ENCODE measurements around the gene TEX26. TPM values are rescaled to one million over a fixed set of nuclear protein-coding genes. Genes with fewer than 3 reads are reported as not detected.

Gene TEX26
- total and polyA plus RNA-seq, 8 donors: 0.17 to 0.42 (median 0.34) TPM; not detected in 4

DNA sequence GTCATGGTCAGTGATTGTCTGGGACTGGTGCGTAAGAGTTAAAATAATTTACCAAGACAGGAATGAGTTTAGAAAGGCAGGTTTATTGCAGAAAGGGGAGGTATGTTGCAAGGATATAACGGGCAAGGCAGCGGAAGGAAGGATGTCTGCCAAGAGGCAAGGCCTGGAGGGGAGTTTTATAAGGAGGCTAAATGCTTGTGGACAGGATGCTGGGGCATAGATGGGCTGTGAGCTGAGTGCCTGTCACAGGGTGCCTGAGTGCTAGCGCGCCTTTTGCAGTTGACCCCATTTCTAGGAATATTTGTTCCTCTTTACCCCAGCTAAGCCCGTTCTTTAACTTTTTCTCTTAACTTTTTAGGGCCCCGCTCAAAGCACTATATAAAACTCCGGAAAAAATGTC is 58.7 kb downstream of the TEX26 start:
- WGBS, 2 donors: 83 to 90% methylated on average over 8 of the region's 8 CpGs
- ATAC-seq: no peak
- FAIRE-seq: no peak

GRCh38 chr13:30991922-30992321 is 59.5 kb downstream of the TEX26 start:
- DNase-seq (no peak), ATAC-seq (no peak), FAIRE-seq (no peak)
- no peak overlapping the region for H3K4me3 ChIP-seq
- H3K4me1 ChIP-seq: no peaks in the 10 kb centered on the region
- no peaks in the 10 kb centered on the region for H3K27me3 ChIP-seq
- WGBS, 2 donors: 89 to 96% methylated on average over 7 of the region's 7 CpGs
- H3K36me3 ChIP-seq: no peaks in the 10 kb centered on the region
- no peaks in the 10 kb centered on the region for H3K9me3 ChIP-seq
- H3K27ac ChIP-seq: no peak overlapping the region
- no peak for TF ChIP-seq CTCF (IDR thresholded peaks at IDR 0.05)
- intact Hi-C loops (cut with DNase I): no loop called here

More for the DNA sequence above, 58.7 kb downstream of the TEX26 start:
- no peak for DNase-seq
- TF ChIP-seq CTCF (IDR thresholded peaks at IDR 0.05): no peak
- H3K4me1 ChIP-seq: no peaks in the 10 kb centered on the region
- no peak overlapping the region for H3K27ac ChIP-seq
- H3K36me3 ChIP-seq: no peaks in the 10 kb centered on the region
- H3K4me3 ChIP-seq: no peak overlapping the region
- intact Hi-C loops (cut with DNase I): no loop called here
- no peaks in the 10 kb centered on the region for H3K9me3 ChIP-seq
- no peaks in the 10 kb centered on the region for H3K27me3 ChIP-seq

DNA sequence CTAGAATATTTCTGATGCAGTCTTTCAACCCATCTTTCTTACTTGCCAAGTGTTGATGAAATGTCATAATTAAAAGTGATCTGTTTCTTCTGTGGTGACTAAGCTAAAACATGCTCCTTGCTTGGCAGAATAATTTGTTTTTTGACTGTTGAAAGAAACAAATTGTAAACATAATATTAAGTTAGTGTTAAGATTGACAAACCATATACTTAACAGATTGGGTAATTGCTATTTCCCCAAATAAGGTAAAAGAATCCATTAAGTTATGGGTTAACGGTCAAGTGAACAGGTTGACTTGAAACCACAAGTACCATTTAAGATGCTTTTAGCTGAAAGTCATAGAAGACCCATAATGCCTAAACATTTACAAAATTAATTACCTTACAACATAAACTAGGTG is 62.9 kb downstream of the TEX26 start:
- intact Hi-C loops (cut with DNase I): no loop called here
- ATAC-seq: no peak
- no peaks in the 10 kb centered on the region for H3K36me3 ChIP-seq
- TF ChIP-seq CTCF (IDR thresholded peaks at IDR 0.05): no peak
- H3K9me3 ChIP-seq: no peaks in the 10 kb centered on the region
- no peak overlapping the region for H3K27ac ChIP-seq
- H3K4me3 ChIP-seq: no peak overlapping the region
- FAIRE-seq: no peak
- no peaks in the 10 kb centered on the region for H3K27me3 ChIP-seq
- WGBS, 2 donors: 82 to 88% methylated on average over 1 of the region's 1 CpG
- no peak for DNase-seq
- H3K4me1 ChIP-seq: no peaks in the 10 kb centered on the region

DNA sequence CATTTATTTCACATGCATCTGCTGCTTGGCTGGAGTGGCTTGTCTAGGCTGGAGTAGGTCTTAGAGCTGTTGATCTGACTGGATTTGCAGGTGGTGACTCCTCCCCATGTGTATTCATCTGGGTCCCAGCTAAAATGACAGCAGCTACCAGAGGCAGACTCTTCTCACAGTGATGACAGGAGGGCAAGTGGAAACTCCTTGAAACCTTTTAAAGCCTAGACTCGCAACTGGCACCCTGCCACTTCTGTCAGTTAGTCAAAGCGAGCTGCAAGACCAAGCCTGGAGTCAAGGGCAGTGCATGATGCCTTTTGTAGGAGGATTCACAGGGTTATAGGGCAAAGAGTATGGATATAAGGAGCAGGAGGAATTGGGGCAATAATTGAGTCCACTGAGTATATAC is 65.2 kb downstream of the TEX26 start:
- TF ChIP-seq CTCF (IDR thresholded peaks at IDR 0.05): no peak
- FAIRE-seq (no peak), ATAC-seq (no peak), DNase-seq (no peak)
- Histone ChIP-seq H3K27ac (no peak overlapping the region), H3K9me3 (no peaks in the 10 kb centered on the region), H3K4me3 (no peak overlapping the region), H3K4me1 (no peaks in the 10 kb centered on the region), H3K36me3 (no peaks in the 10 kb centered on the region), H3K27me3 (no peaks in the 10 kb centered on the region)
- intact Hi-C loops (cut with DNase I): no loop called here
- 26 to 32% methylated on average over 2 of the region's 2 CpGs for WGBS, 2 donors

DNA sequence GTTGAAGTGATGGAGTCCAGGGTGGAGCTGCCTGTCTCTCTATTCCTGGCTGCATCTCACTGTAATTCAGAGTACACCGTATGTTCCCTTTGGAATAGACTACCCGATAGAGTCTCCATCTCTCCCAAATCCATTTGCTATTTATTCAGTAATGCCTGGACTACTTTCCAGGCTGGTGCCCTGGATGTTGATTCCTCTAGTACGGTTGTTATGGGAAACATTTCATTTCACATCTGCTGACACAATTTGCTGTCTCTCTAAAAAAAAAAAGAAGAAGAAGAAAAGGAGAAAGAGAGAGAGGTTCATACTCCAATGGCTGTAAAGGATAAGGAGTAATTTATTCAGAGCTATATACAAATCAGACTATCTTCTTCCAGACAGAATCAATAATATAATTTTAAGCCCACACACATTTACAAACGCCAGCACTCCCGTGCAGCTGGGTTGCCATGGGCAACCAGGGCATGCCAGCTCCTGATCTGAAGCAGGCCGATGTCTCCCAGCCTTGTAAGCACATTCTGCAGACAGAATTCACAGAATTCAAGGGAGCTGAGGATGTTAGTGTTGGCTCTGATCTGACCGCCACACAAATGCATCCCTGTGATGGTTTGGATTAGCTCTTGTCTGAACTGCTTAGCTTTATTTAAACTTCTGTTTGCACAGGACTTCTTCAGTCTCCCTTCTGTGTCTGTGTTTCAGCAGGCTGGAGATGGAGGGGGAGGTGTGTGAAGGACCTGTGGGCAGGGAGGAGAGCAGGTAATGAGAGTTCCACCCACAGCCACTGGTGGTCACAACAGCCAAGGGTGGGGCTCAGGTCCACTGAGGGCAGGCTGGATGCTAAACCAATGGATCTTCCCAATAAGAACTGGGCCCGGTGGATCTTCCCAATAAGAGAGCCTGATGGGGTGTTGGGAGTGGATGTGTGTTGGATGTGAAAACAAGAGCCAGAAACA is 66.0 kb downstream of the TEX26 start:
- FAIRE-seq (no peak), DNase-seq (no peak), ATAC-seq (no peak)
- Histone ChIP-seq H3K36me3 (no peaks in the 10 kb centered on the region), H3K9me3 (no peaks in the 10 kb centered on the region), H3K27ac (no peak overlapping the region), H3K27me3 (no peaks in the 10 kb centered on the region), H3K4me1 (no peaks in the 10 kb centered on the region), H3K4me3 (no peak overlapping the region)
- intact Hi-C loops (cut with DNase I): no loop called here
- WGBS, 2 donors: 30 to 33% methylated on average over 8 of the region's 8 CpGs
- TF ChIP-seq CTCF (IDR thresholded peaks at IDR 0.05): no peak
